ENCODE data around the gene ATP7A. TPM values are rescaled to one million over a fixed set of nuclear protein-coding genes. Genes with fewer than 3 reads are reported as not detected.

Gene ATP7A
- total RNA-seq, 1 experiment from 2014 or later: 6.3 TPM

GRCh38 chrX:77900688-77901087 lies 9.8 kb upstream of the ATP7A start (continued):
- TF ChIP-seq REST (IDR thresholded peaks at IDR 0.05; ENCODE audit: low read depth) (no peak), ZFX (IDR thresholded peaks at IDR 0.05) (no peak), CBX3 (IDR thresholded peaks at IDR 0.05; ENCODE audit: low read depth) (no peak), SP1 (IDR thresholded peaks at IDR 0.05; ENCODE audit: low read depth) (no peak)
- TF ChIP-seq, protein P1, sequence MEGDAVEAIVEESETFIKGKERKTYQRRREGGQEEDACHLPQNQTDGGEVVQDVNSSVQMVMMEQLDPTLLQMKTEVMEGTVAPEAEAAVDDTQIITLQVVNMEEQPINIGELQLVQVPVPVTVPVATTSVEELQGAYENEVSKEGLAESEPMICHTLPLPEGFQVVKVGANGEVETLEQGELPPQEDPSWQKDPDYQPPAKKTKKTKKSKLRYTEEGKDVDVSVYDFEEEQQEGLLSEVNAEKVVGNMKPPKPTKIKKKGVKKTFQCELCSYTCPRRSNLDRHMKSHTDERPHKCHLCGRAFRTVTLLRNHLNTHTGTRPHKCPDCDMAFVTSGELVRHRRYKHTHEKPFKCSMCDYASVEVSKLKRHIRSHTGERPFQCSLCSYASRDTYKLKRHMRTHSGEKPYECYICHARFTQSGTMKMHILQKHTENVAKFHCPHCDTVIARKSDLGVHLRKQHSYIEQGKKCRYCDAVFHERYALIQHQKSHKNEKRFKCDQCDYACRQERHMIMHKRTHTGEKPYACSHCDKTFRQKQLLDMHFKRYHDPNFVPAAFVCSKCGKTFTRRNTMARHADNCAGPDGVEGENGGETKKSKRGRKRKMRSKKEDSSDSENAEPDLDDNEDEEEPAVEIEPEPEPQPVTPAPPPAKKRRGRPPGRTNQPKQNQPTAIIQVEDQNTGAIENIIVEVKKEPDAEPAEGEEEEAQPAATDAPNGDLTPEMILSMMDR (IDR thresholded peaks at IDR 0.05 in 2 of 3, conservative IDR thresholded peaks at IDR 0.05 in 1 of 3; ENCODE audit: borderline replicate concordance in 1 of 3, insufficient read depth in 1 of 3, low read depth in 2 of 3, low read length in 2 of 3): no peak

DNA sequence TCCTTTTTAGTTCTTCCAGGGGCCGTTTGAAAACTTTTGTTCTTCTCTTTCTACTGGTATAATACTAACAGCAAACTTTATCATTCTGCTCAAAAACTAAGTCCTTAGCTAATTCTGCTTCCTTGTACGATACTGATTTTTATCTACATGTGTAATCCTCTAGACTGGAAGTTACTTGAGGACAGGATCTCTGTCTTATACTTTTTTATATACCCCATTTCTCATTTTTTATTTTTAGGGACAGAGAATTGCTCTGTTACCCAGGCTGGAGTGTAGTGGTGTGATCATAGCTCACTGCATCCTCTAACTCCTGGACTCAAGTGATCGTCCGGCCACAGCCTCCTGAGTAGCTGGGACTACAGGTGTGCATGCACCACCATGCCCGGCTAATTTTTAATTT lies 9.0 kb upstream of the ATP7A start:
- Histone ChIP-seq H3K9me2 (ENCODE audit: insufficient read depth) (no peaks in the 10 kb centered on the region), H3K4me1 (ENCODE audit: control insufficient read depth in 1 of 2, insufficient read depth in 2 of 2, low read length in 2 of 2) (peaks cover 0 to 6% of the 10 kb centered on the region in 2 experiments; a peak in 3 of 4 replicates), H3K4me2 (ENCODE audit: low read length) (no peak overlapping the region), H3K27ac (ENCODE audit: low read depth, low read length) (no peak overlapping the region), H3K27me3 (ENCODE audit: insufficient read depth, low read length) (no peaks in the 10 kb centered on the region), H3K36me3 (ENCODE audit: control insufficient read depth in 1 of 2, insufficient read depth in 2 of 2, low read length in 2 of 2) (peaks cover 4 to 7% of the 10 kb centered on the region in 2 experiments; a peak in 3 of 4 replicates), H3K79me2 (ENCODE audit: insufficient read depth, low read length) (peaks cover 44% of the 10 kb centered on the region), H3K9ac (ENCODE audit: low read length) (no peak overlapping the region), H2AFZ (ENCODE audit: low read depth, low read length, poor library complexity, severe bottlenecking) (no peak overlapping the region), H3K9me3 (ENCODE audit: control insufficient read depth in 1 of 2, insufficient read depth in 1 of 2, low read depth in 1 of 2, low read length in 2 of 2) (no peaks in the 10 kb centered on the region), H3K4me3 (replicated peaks in 1 of 2; ENCODE audit: low read depth in 1 of 2, low read length in 2 of 2) (no peak overlapping the region), H4K20me1 (ENCODE audit: insufficient read depth) (no peaks in the 10 kb centered on the region)
- RAD21 ChIA-PET (ENCODE audit: low non-redundant PET in 1 of 2, low total read pairs in 2 of 2, uncharacterized antibody in 2 of 2, unreplicated experiment in 2 of 2): no interaction called here
- BruUV-seq (replicated peaks): no TSS peak
- no peak for TF ChIP-seq ZNF274 (IDR thresholded peaks at IDR 0.05; ENCODE audit: low read depth, low read length)
- no peak for TF ChIP-seq SIN3A (IDR thresholded peaks at IDR 0.05; ENCODE audit: low read depth)
- TF ChIP-seq, protein P1 (IDR thresholded peaks at IDR 0.05 in 2 of 3, conservative IDR thresholded peaks at IDR 0.05 in 1 of 3; ENCODE audit: borderline replicate concordance in 1 of 3, insufficient read depth in 1 of 3, low read depth in 2 of 3, low read length in 2 of 3): no peak
- intact Hi-C loops (cut with micrococcal nuclease): no loop called here
- POLR2A ChIA-PET: interaction anchor here (1.9 kb wide), 1 partner anchor 9 kb away, joined by 5 read pairs; the partner anchor contains the start of gene ATP7A
- ATAC-seq: no peak
- DNase-seq (ENCODE audit: low read depth, low spot score): no peak
- CTCF ChIA-PET: no interaction called here
